GM12878 (cell line): ENCODE measurements around the gene SNN. TPM values are rescaled to one million over a fixed set of nuclear protein-coding genes. Genes with fewer than 3 reads are reported as not detected.

Source experiments
- ATAC-seq: fragments of 200-7000 bp; cut with Tn5 transposase; 3 replicates; pipeline ENCODE4 v1.9.1; 2020; ENCODE audit warnings: mild to moderate bottlenecking, moderate library complexity
- BruUV-seq: library from RNA; stranded (reverse); fragments of 400-500 nt; replicated peaks from 2 replicates; lab custom pipeline; 2021; lab: Mats Ljungman, UMichigan
- CTCF ChIA-PET: fragments of 300-600 bp; sonication (Branson Sonifier 250); formaldehyde crosslinking; extraction: SDS; loops from one replicate; lab custom pipeline; 2021; ENCODE audit warnings: inconsistent platforms; lab: Yijun Ruan, JAX
- POLR2A ChIA-PET: fragments of 350-600 bp; formaldehyde crosslinking; extraction: SDS; loops from one replicate; lab custom pipeline; 2021; ENCODE audit warnings: inconsistent platforms; lab: Charles Lee
- RAD21 ChIA-PET: fragments of 300-600 bp; sonication (Branson Sonifier 250); formaldehyde crosslinking; loops from one replicate; lab custom pipeline; 2023; ENCODE audit warnings: antibody characterized with exemption; ENCODE audit not compliant: unreplicated experiment; lab: Charles Lee
- SMC1A ChIA-PET: fragments of 300-600 bp; sonication (Branson Sonifier 250); formaldehyde crosslinking; loops from one replicate; lab custom pipeline; 2023; ENCODE audit not compliant: unreplicated experiment, uncharacterized antibody; lab: Charles Lee
- DNase-seq: peaks from one replicate; pipeline ENCODE4 v3.0.0-alpha.2; 2011; ENCODE audit warnings: low read depth, low spot score
- FAIRE-seq: peaks from 3 replicates; lab custom pipeline; 2011; peaks lifted over from hg19 to GRCh38; lab: Jason Lieb, UNC
- H2AFZ ChIP-seq: 2 replicates; pipeline ENCODE4 v1.6.0; 2011; ENCODE audit warnings: low read depth, low read length, control low read depth; ENCODE audit not compliant: control insufficient read depth
- H3K27ac ChIP-seq: 2 replicates; pipeline ENCODE4 v1.5.1; 2011; ENCODE audit warnings: control low read depth; ENCODE audit not compliant: control insufficient read depth, insufficient read depth
- H3K27me3 ChIP-seq, 2 experiments: replicated peaks in 1 of 2; 2 replicates each; pipeline versions ENCODE4 v1.6.0 to v1.6.1; 2011; ENCODE audit warnings: low read length in 1 of 2; ENCODE audit not compliant: control insufficient read depth in 2 of 2, insufficient read depth in 2 of 2
- H3K36me3 ChIP-seq, 2 experiments: 2 replicates each; pipeline ENCODE4 v1.5.1; 2011; ENCODE audit warnings: low read length in 1 of 2; ENCODE audit not compliant: control insufficient read depth in 2 of 2, insufficient read depth in 2 of 2
- H3K4me1 ChIP-seq: 2 replicates; pipeline ENCODE4 v1.6.1; 2011; ENCODE audit warnings: mild to moderate bottlenecking, low read length, moderate library complexity, mixed read lengths; ENCODE audit not compliant: control insufficient read depth, insufficient read depth
- H3K4me2 ChIP-seq: 2 replicates; pipeline ENCODE4 v1.6.0; 2011; ENCODE audit warnings: control low read depth; ENCODE audit not compliant: control insufficient read depth, insufficient read depth
- H3K4me3 ChIP-seq: fragments of 200-600 bp; sonication (generic); 2 replicates; pipeline ENCODE4 v1.5.1; 2016
- H3K79me2 ChIP-seq: 2 replicates; pipeline ENCODE4 v1.6.0; 2011; ENCODE audit warnings: low read length; ENCODE audit not compliant: control insufficient read depth, insufficient read depth
- H3K9ac ChIP-seq: 2 replicates; pipeline ENCODE4 v1.8.0; 2011; ENCODE audit warnings: low read length, control low read depth, mixed read lengths; ENCODE audit not compliant: control insufficient read depth, insufficient read depth
- H3K9me3 ChIP-seq: replicated peaks from 3 replicates; pipeline ENCODE4 v1.5.1; 2011; ENCODE audit warnings: mild to moderate bottlenecking, low read length; ENCODE audit not compliant: control insufficient read depth, insufficient read depth
- H4K20me1 ChIP-seq: 2 replicates; pipeline ENCODE4 v1.6.0; 2011; ENCODE audit not compliant: control insufficient read depth, insufficient read depth
- ATF7 ChIP-seq: fragments of 450-650 bp; IDR thresholded peaks from 2 replicates; pipeline ENCODE4 v1.6.1; 2016; ENCODE audit warnings: low read depth, mild to moderate bottlenecking
- BACH1 ChIP-seq: fragments of 450-650 bp; IDR thresholded peaks from 2 replicates; pipeline ENCODE4 v1.6.1; 2017; ENCODE audit warnings: mild to moderate bottlenecking, borderline replicate concordance
- EED ChIP-seq: sonication (generic); IDR thresholded peaks from 2 replicates; pipeline ENCODE4 v1.6.1; 2016; ENCODE audit warnings: antibody characterized with exemption, low read depth
- FOXM1 ChIP-seq: IDR thresholded peaks from 2 replicates; pipeline ENCODE4 v1.6.1; 2012; ENCODE audit warnings: low read depth, mild to moderate bottlenecking, inconsistent platforms, low read length, moderate library complexity
- IKZF1 ChIP-seq: fragments of 450-650 bp; conservative IDR thresholded peaks from 2 replicates; pipeline ENCODE4 v1.6.1; 2017; ENCODE audit warnings: antibody characterized with exemption, mild to moderate bottlenecking
- IRF5 ChIP-seq: fragments of 450-650 bp; IDR thresholded peaks from 2 replicates; pipeline ENCODE4 v1.6.1; 2017; ENCODE audit warnings: borderline replicate concordance
- MLLT1 ChIP-seq: fragments of 450-650 bp; IDR thresholded peaks from 2 replicates; pipeline ENCODE4 v1.6.1; 2016; ENCODE audit warnings: mild to moderate bottlenecking
- NFXL1 ChIP-seq: fragments of 450-650 bp; IDR thresholded peaks from 2 replicates; pipeline ENCODE4 v1.6.1; 2017; ENCODE audit warnings: antibody characterized with exemption, mild to moderate bottlenecking, borderline replicate concordance
- RAD51 ChIP-seq: fragments of 450-650 bp; IDR thresholded peaks from 2 replicates; pipeline ENCODE4 v1.6.1; 2016; ENCODE audit warnings: moderate library complexity, mild to moderate bottlenecking, inconsistent platforms
- RUNX3 ChIP-seq: IDR thresholded peaks from 2 replicates; pipeline ENCODE4 v1.6.1; 2012; ENCODE audit warnings: low read length, inconsistent platforms
- SIN3A ChIP-seq: IDR thresholded peaks from 2 replicates; pipeline ENCODE4 v1.6.1; 2012; ENCODE audit warnings: low read depth, low read length, improper control_type of control experiment
- TCF12 ChIP-seq: IDR thresholded peaks from 2 replicates; pipeline ENCODE4 v1.6.1; 2011; ENCODE audit warnings: low read depth, mild to moderate bottlenecking, low read length
- TCF3 ChIP-seq: IDR thresholded peaks from 2 replicates; pipeline ENCODE4 v1.6.1; 2012; ENCODE audit warnings: low read depth, mild to moderate bottlenecking, low read length, borderline replicate concordance; ENCODE audit not compliant: insufficient read depth
- USF1 ChIP-seq: IDR thresholded peaks from 2 replicates; pipeline ENCODE4 v1.6.1; 2011; ENCODE audit warnings: borderline replicate concordance, low read depth, mild to moderate bottlenecking, moderate library complexity, mixed read lengths, low read length; ENCODE audit not compliant: insufficient read depth; ENCODE audit errors: extremely low read length
- ZNF384 ChIP-seq: IDR thresholded peaks from 2 replicates; pipeline ENCODE4 v1.6.1; 2012; ENCODE audit warnings: low read depth, mild to moderate bottlenecking, low read length, improper control_type of control experiment, borderline replicate concordance
- WGBS: methylation state at CpG from one replicate; pipeline ENCODE4 v1.1.6; 2016; ENCODE audit warnings: low lambda C conversion rate; ENCODE audit not compliant: insufficient replicate concordance, insufficient coverage; ENCODE audit errors: missing lambda C conversion rate; 5-methylcytosine and 5-hydroxymethylcytosine counted together
- in situ Hi-C: fragments of 300-500 bp; cut with MboI; formaldehyde crosslinking; loops from 9 replicates; pipeline ENCODE4 v1.14.3; 2018; ENCODE audit warnings: mixed read lengths
- intact Hi-C: fragments of 100-400 bp; cut with micrococcal nuclease; formaldehyde crosslinking; loops from one replicate; pipeline ENCODE4 v1.14.2; 2022; ENCODE audit not compliant: unreplicated experiment
- polyA plus RNA-seq, 11 experiments: library from polyadenylated mRNA; depleted of rRNA in 4 of 11; unstranded in 6 of 11; stranded (reverse) in 5 of 11; fragments of >200 nt; fragmentation: Nextera tagmentation in 4 of 11; fragmentation: Illumina TruSeq in 1 of 11; extraction: Ambion mirVana in 4 of 11; extraction: Trizol in 1 of 11; gene quantifications; 1 replicate in 1 of 11; 2 replicates in 10 of 11; pipeline versions ENCODE4 v1.2.1 to v1.2.3, GENCODE V29; 2011 to 2016; ENCODE audit warnings: inconsistent platforms in 2 of 11, missing spikeins in 2 of 11, low read depth in 1 of 11
- total RNA-seq, 4 experiments: library from RNA; depleted of rRNA in 3 of 4; stranded (reverse); fragments of >200 nt in 3 of 4; fragmentation: Illumina TruSeq in 1 of 4; extraction: Trizol in 1 of 4; gene quantifications; 2 replicates each; pipeline versions ENCODE4 v1.2.1 to v1.2.3, GENCODE V29; 2013 to 2021
- TF ChIP-seq, protein P1 (sequence below): fragments of 450-650 bp; formaldehyde crosslinking; IDR thresholded peaks from 2 replicates; pipeline ENCODE4 v1.4.0; 2022; ENCODE audit warnings: mild to moderate bottlenecking, moderate library complexity

SNN gene
- total and polyA plus RNA-seq, 10 of the 15 experiments (the other 5 are each of a cell fraction or from before 2014, with no cell fraction given) = 2.2 to 43.4 (median 27.8) TPM

GRCh38 chr16:11619327-11619851, 48.9 kb upstream of the SNN start:
- H3K4me2 ChIP-seq = no peak overlapping the region
- ATAC-seq = peak; percentile 73
- TF ChIP-seq BACH1 (no peak), ATF7 (no peak), USF1 (no peak), RAD51 (no peak), IRF5 (no peak), EED (0 out of 2 replicates have a peak, but pooled peaks have one; percentile 16), NFXL1 (no peak), RUNX3 (peak; percentile 56), TCF12 (peak; percentile 76; the same call in 1 of the 2 replicates), MLLT1 (no peak), SIN3A (no peak), IKZF1 (no peak), TCF3 (peak; percentile 90), ZNF384 (no peak), FOXM1 (no peak)
- TF ChIP-seq, protein P1, sequence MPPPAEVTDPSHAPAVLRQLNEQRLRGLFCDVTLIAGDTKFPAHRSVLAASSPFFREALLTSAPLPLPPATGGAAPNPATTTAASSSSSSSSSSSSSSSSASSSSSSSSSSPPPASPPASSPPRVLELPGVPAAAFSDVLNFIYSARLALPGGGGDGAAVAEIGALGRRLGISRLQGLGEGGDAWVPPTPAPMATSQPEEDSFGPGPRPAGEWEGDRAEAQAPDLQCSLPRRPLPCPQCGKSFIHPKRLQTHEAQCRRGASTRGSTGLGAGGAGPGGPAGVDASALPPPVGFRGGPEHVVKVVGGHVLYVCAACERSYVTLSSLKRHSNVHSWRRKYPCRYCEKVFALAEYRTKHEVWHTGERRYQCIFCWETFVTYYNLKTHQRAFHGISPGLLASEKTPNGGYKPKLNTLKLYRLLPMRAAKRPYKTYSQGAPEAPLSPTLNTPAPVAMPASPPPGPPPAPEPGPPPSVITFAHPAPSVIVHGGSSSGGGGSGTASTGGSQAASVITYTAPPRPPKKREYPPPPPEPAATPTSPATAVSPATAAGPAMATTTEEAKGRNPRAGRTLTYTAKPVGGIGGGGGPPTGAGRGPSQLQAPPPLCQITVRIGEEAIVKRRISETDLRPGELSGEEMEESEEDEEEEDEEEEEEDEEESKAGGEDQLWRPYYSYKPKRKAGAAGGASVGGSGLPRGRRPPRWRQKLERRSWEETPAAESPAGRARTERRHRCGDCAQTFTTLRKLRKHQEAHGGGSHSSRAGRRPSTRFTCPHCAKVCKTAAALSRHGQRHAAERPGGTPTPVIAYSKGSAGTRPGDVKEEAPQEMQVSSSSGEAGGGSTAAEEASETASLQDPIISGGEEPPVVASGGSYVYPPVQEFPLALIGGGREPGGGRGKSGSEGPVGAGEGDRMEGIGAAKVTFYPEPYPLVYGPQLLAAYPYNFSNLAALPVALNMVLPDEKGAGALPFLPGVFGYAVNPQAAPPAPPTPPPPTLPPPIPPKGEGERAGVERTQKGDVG (CRISPR knock-in tag) = no peak

More at GRCh38 chr16:11619327-11619851, 48.9 kb upstream of the SNN start:
- Histone ChIP-seq H2AFZ (no peak overlapping the region), H3K9me3 (no peaks in the 10 kb centered on the region), H4K20me1 (no peaks in the 10 kb centered on the region), H3K4me3 (no peak overlapping the region), H3K4me1 (peaks cover 9% of the 10 kb centered on the region), H3K79me2 (no peaks in the 10 kb centered on the region), H3K36me3 (no peaks in the 10 kb centered on the region), H3K9ac (no peak overlapping the region), H3K27me3 (no peaks in the 10 kb centered on the region), H3K27ac (no peak overlapping the region)
- FAIRE-seq = peak; percentile 61
- peak; percentile 37 for DNase-seq
- in situ Hi-C loops = no loop called here
- ChIA-PET SMC1A (interaction anchor here (1.1 kb wide), 1 partner anchor 88 kb away, joined by 4 read pairs; no protein-coding TSS in a partner anchor), POLR2A (interaction anchor here (0.7 kb wide), 1 partner anchor 33 kb away, joined by 3 read pairs; the partner anchor contains the start of gene LITAF), CTCF (interaction anchor here (0.6 kb wide), 1 partner anchor 27 kb away, joined by 3 read pairs; no protein-coding TSS in a partner anchor), RAD21 (no interaction called here)
- intact Hi-C loops = no loop called here
- WGBS = 0% methylated on average over 2 of the region's 2 CpGs
- no TSS peak for BruUV-seq
